B cell (primary cell): ENCODE measurements around the gene CEP44.
"Not testable (repeated sequence)": the region's sequence is repeated elsewhere in the genome, so short reads cannot be mapped to it uniquely, and the experiment has no call there.

Experiments
- CTCF ChIP-seq: fragments of 200-600 bp; IDR thresholded peaks from one replicate; pipeline ENCODE4 v1.8.0; 2022; ENCODE audit warnings: antibody characterized with exemption, mild to moderate bottlenecking
- EZH2 ChIP-seq: IDR thresholded peaks from 2 replicates; pipeline ENCODE4 v1.6.1; 2012; ENCODE audit warnings: borderline replicate concordance, low read depth, mild to moderate bottlenecking, moderate library complexity, low read length; ENCODE audit not compliant: insufficient read depth, poor library complexity, severe bottlenecking

GRCh38 chr4:174363782-174364181 is 80.1 kb downstream of the CEP44 start:
- TF ChIP-seq CTCF, EZH2: not testable (repeated sequence)
